Loucy (cell line): ENCODE results near the gene CDH13.

Source experiments
- CTCF ChIP-seq: fragments of 200-600 bp; sonication (generic); conservative IDR thresholded peaks from 2 replicates; pipeline ENCODE4 v1.5.1; 2014; ENCODE audit warnings: mild to moderate bottlenecking, antibody characterized with exemption, low read length
- EZH2phosphoT487 ChIP-seq: fragments of 200-600 bp; IDR thresholded peaks from 2 replicates; pipeline ENCODE4 v1.6.1; 2018; ENCODE audit warnings: antibody characterized with exemption, mild to moderate bottlenecking, moderate library complexity, borderline replicate concordance

DNA sequence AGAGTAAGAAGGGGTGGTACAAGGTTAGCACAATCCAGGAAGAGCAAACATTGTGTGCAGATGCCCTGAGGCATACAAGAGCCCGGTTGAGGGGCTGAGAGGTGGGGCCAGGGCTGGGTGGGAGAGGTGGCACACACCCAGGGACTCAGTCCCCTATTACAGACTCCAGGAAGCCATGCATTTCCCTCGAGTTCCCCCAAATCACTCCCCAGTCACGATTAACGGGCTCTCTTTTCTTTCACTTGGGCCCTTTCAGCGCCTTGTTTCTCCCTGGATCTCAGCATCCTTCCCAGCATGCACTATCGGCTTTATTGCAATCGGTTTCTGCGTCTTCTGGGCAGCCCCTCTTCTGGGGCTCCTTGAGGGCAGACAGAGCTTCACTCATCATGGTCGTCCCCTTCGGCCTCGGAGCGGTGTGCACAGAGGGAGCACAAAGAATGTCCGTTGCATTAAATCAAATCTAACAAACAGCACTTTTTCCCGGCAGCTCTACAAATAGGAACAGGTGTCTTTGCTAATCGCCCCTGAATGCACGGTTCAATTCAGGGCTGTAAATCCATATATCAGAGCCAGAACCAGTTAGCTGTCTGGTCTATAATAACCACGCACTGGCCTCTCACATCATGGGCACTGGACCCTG is 996.4 kb downstream of the CDH13 start:
- no peak for TF ChIP-seq CTCF
- TF ChIP-seq EZH2phosphoT487, result no peak
